Vagina (tissue), 2 donors: Measurements from ENCODE around the gene CMSS1.

ENCODE experiments used
- POLR2A ChIP-seq, 2 donors: fragments of 450-650 bp; IDR thresholded peaks; one replicate each; pipeline ENCODE4 v1.6.1; 2017; ENCODE audit warnings: antibody characterized with exemption in 2 of 2, mild to moderate bottlenecking in 2 of 2, moderate library complexity in 2 of 2
- POLR2AphosphoS5 ChIP-seq, 2 donors: sonication (generic); formaldehyde crosslinking; IDR thresholded peaks; one replicate each; pipeline ENCODE4 v1.9.0; 2017; ENCODE audit warnings: antibody characterized with exemption in 2 of 2, mild to moderate bottlenecking in 2 of 2, low read depth in 1 of 2; ENCODE audit not compliant: insufficient read depth in 1 of 2
- TF ChIP-seq, protein P1 (sequence below), 3 experiments: fragments of 450-650 bp in 2 of 3; fragments of 200-600 bp in 1 of 3; sonication (generic) in 1 of 3; IDR thresholded peaks; one replicate each; pipeline ENCODE4 v1.5.1; 2017 to 2019; ENCODE audit warnings: antibody characterized with exemption in 3 of 3, mild to moderate bottlenecking in 2 of 3, moderate library complexity in 2 of 3

GRCh38 chr3:100127792-100128191 is 310.1 kb downstream of the CMSS1 start:
- TF ChIP-seq, protein P1, sequence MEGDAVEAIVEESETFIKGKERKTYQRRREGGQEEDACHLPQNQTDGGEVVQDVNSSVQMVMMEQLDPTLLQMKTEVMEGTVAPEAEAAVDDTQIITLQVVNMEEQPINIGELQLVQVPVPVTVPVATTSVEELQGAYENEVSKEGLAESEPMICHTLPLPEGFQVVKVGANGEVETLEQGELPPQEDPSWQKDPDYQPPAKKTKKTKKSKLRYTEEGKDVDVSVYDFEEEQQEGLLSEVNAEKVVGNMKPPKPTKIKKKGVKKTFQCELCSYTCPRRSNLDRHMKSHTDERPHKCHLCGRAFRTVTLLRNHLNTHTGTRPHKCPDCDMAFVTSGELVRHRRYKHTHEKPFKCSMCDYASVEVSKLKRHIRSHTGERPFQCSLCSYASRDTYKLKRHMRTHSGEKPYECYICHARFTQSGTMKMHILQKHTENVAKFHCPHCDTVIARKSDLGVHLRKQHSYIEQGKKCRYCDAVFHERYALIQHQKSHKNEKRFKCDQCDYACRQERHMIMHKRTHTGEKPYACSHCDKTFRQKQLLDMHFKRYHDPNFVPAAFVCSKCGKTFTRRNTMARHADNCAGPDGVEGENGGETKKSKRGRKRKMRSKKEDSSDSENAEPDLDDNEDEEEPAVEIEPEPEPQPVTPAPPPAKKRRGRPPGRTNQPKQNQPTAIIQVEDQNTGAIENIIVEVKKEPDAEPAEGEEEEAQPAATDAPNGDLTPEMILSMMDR (IDR thresholded peaks at IDR 0.05), result no peak
- TF ChIP-seq POLR2A (IDR thresholded peaks at IDR 0.05) (no peak), POLR2AphosphoS5 (IDR thresholded peaks at IDR 0.05; ENCODE audit: insufficient read depth in 1 of 2, low read depth in 1 of 2) (no peak)
